ENCODE results near the gene SCAF4.

SCAF4 gene

DNA sequence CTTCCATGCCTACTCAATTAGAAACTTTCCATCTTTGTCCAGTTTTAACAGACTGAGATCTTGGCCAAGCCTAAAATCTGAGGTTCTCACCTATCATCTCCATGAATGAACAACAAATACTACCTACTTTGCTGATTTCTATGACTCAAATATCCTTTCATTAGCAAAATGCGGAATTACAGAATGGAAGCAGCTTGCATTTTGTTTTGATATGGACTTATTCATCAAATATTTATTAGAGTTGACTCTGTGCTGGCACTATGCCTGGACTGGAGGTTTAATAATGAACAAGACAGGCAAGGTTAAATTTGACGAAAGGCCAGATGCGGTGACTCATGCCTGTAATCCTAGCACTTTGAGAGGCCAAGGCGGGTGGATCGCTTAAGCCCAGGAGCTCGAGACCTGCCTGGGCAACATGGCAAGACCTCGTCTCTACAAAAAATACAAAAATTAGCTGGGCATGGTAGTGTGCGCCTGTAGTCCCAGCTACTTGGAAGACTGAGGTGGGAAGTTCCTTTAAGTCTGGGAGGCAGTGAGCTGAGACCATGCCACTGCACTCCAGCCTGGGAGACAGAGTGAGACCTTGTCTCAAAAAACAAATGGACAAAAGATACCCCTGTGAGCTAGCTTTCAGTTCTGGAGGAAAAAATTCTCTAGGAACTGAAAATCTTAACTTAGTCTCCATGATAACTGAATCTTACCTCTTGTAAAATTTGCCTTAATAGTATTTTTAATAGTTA, 101.8 kb downstream of the SCAF4 start:
- DNase-seq, result peak; percentile 96

DNA sequence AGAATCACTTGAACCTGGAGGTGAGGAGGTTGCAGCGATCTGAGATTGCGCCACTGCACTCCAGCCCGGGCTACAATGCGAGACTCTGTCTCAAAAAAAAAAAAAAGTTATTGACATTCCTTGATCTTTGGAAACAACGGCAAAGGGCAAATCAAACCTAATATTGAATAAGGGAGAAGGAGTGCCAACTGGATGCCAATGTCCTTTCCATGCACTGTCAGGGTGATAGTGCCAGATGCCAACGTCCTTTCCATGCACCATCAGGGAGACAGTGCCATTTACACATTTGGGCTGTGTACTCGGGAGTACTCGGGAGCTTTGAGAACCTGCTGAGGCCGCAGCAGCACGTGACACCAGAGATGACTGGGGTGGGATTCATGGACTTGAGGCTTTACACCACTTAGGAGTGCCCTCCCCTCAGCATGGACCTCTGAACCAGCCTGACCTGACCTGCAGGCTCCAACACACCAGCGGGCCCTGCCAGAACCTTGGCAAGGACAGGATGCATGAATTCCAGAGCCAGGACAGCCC, 106.9 kb downstream of the SCAF4 start:
- DNase-seq, result no peak

DNA sequence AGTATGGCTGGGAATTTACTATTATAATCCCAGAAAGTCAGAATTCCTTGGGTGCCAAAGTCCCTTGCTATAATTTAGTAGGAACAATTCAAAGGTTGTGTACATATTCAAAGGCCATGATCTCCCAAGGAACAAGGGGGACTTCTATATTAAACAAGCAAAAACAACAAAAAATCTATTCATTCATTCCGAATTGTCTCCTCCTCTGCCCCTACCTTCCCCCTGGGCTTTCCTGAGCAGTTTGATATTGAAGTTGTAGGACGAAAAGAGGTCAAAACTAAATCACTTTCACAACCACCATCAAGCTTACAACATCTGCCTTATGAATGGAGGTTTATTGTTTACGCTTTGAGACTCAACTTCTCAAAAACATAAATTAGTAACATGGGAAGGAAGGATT, 107.7 kb downstream of the SCAF4 start:
- DNase-seq, result no peak

DNA sequence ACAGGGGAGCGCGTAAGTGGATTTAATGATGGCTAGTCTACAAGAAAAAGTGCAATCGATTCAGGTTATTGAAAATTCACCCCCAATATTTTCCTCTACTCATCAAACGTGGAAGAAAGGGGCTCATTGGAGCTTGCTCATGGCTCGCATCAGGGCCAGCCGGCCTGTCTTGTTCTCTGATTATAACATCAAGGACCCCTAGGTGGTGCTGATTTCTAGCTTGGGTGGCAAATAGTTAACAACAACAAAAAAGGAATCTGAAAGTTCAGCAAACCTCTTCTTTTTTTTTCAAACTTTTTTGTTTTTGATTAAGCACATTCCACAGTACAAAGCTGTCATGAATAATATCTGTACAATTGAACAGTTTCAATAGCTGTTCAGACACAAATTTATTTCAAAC, 108.3 kb downstream of the SCAF4 start:
- DNase-seq, result peak in 1 of 2 experiments; percentile 32

DNA sequence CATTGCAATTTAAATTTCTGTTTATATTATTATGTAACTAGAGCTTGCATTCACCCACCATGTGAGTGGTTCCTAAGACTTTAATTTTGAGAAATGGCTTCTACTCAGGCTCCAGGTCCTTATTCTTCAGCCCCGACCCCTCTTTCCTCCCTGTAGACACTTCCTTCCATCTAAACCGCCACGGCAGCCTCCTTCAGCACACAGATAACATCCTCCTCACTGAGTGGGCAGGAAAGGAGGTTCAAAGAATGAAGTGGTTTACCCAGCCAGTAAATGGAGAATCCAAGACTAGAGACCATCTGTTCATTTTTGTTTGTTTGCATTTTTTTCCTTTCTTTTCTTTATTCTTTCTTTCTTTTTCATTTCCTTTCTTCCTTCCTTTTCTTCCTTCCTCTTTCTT, 109.5 kb downstream of the SCAF4 start:
- DNase-seq, result no peak
